Psoas muscle (tissue), 8 donors: ENCODE measurements around the gene ZCCHC10. TPM values are rescaled to one million over a fixed set of nuclear protein-coding genes. Genes with fewer than 3 reads are reported as not detected.
"Not testable (repeated sequence)": the region's sequence is repeated elsewhere in the genome, so short reads cannot be mapped to it uniquely, and the experiment has no call there.

Experiments
- ATAC-seq, 4 donors: fragments of 200-7000 bp; cut with Tn5 transposase; one replicate each; pipeline ENCODE4 v1.9.1; 2020; ENCODE audit warnings: moderate library complexity in 3 of 4, mild to moderate bottlenecking in 2 of 4
- DNase-seq, 2 donors: peaks; one replicate each; pipeline ENCODE4 v3.0.0-alpha.2; 2020
- H3K27ac ChIP-seq: fragments of 200-600 bp; one replicate; pipeline ENCODE4 v1.8.0; 2022
- H3K27me3 ChIP-seq, 3 donors: fragments of 200-600 bp in 1 of 3; one replicate each; pipeline versions ENCODE4 v1.6.1 to v1.8.0; 2013 to 2022; ENCODE audit warnings: low read length in 2 of 3, mild to moderate bottlenecking in 2 of 3, moderate library complexity in 1 of 3; ENCODE audit not compliant: insufficient read depth in 3 of 3
- H3K36me3 ChIP-seq, 2 donors: fragments of 200-600 bp in 1 of 2; one replicate each; pipeline versions ENCODE4 v1.6.1 to v1.8.0; 2013 to 2022; ENCODE audit warnings: low read depth in 1 of 2, mild to moderate bottlenecking in 1 of 2, moderate library complexity in 1 of 2; ENCODE audit not compliant: insufficient read depth in 1 of 2
- H3K4me1 ChIP-seq: fragments of 200-600 bp; one replicate; pipeline ENCODE4 v1.8.0; 2022
- H3K4me3 ChIP-seq: fragments of 200-600 bp; one replicate; pipeline ENCODE4 v1.8.0; 2022; ENCODE audit warnings: mild to moderate bottlenecking
- H3K9me3 ChIP-seq: fragments of 200-600 bp; one replicate; pipeline ENCODE4 v1.8.0; 2022
- WGBS, 3 donors: extraction: QIAGEN DNeasy Blood & Tissue Kit; methylation state at CpG; one replicate each; pipeline versions ENCODE4 v1.1.6 to v1.1.7; 2013; 5-methylcytosine and 5-hydroxymethylcytosine counted together
- intact Hi-C, 2 donors: fragments of 100-400 bp; cut with DNase I; formaldehyde crosslinking; loops; one replicate each; pipeline versions ENCODE4 v1.11.0 to v1.14.2; 2022
- polyA plus RNA-seq, 3 donors: library from polyadenylated mRNA; stranded (reverse); fragments of 200-250 nt; gene quantifications; one replicate each; pipeline ENCODE4 v1.2.3, GENCODE V29; 2013
- total RNA-seq, 4 donors: library from RNA; stranded (reverse); fragmentation: NEBNext Ultra II Directional in 2 of 4; extraction: Animal tissue kit (Norgen Biotek cat#: 25700) in 2 of 4; gene quantifications; one replicate each; pipeline versions ENCODE4 v1.2.1 to v1.2.4, GENCODE V29; 2021 to 2023
- TF ChIP-seq, protein P1 (sequence below): fragments of 200-600 bp; IDR thresholded peaks from one replicate; pipeline ENCODE4 v1.8.0; 2022; ENCODE audit warnings: antibody characterized with exemption
- donor health status: healthy with polysubstance abuse.
- donor health status: DM: no; HTN: no; CAD: no; lungs with moderate emphysema.
- donor health status: Bipolar disorder and iron deficiency.
- donor health status: healthy.
- donor health status: DM: yes; HTN: yes; CAD: no.
- donor health status: DM: no; HTN: no; CAD: no.
- donor health status: DM: no; HTN: no; CAD: no.
- donor health status: DM: yes; HTN: yes; CAD: no.

The ZCCHC10 gene
- total and polyA plus RNA-seq, 7 donors, result 13.6 to 32.5 (median 19.8) TPM

DNA sequence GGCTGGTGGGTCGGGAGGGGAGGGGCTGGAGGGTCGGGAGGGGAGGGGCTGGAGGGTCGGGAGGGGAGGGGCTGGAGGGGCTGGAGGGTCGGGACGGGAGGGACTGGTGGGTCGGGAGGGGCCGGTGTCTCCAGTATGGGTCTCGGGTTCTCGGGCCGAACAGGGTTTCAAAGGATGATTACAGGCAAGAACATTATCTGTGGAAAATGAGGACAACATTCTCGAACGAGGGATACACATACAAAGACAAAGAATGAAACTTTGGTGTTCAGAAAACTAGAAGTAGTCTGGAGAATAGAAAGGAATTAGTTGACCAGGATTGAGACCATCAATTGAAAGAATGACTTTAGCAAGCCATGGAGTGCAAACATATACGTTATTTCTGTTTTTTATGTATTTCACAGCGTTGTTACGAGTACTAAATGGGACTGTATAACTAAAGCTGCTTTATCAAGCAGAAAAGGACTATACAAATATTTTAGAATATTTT, 360 bp upstream of the ZCCHC10 start:
- peaks cover 0 to 16% of the 10 kb centered on the region in 2 donors for H3K36me3 ChIP-seq
- WGBS, 3 donors, result 8 to 10% (median 9%) methylated on average over 12 to 15 of the region's 15 CpGs
- H3K4me3 ChIP-seq, result peak overlapping the region; percentile 80
- peak overlapping the region; percentile 94 for H3K27ac ChIP-seq
- no peak for DNase-seq
- no peaks in the 10 kb centered on the region for H3K27me3 ChIP-seq
- intact Hi-C loops, result loop anchor here (2.0 to 10.0 kb wide), 3 partner anchors 22 to 64 kb away; partner anchors contain the start of gene AFF4 (in 2 of the 2)
- no peak for ATAC-seq
- H3K4me1 ChIP-seq, result peaks cover 16% of the 10 kb centered on the region
- no peaks in the 10 kb centered on the region for H3K9me3 ChIP-seq
- TF ChIP-seq, protein P1, sequence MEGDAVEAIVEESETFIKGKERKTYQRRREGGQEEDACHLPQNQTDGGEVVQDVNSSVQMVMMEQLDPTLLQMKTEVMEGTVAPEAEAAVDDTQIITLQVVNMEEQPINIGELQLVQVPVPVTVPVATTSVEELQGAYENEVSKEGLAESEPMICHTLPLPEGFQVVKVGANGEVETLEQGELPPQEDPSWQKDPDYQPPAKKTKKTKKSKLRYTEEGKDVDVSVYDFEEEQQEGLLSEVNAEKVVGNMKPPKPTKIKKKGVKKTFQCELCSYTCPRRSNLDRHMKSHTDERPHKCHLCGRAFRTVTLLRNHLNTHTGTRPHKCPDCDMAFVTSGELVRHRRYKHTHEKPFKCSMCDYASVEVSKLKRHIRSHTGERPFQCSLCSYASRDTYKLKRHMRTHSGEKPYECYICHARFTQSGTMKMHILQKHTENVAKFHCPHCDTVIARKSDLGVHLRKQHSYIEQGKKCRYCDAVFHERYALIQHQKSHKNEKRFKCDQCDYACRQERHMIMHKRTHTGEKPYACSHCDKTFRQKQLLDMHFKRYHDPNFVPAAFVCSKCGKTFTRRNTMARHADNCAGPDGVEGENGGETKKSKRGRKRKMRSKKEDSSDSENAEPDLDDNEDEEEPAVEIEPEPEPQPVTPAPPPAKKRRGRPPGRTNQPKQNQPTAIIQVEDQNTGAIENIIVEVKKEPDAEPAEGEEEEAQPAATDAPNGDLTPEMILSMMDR, result no peak

DNA sequence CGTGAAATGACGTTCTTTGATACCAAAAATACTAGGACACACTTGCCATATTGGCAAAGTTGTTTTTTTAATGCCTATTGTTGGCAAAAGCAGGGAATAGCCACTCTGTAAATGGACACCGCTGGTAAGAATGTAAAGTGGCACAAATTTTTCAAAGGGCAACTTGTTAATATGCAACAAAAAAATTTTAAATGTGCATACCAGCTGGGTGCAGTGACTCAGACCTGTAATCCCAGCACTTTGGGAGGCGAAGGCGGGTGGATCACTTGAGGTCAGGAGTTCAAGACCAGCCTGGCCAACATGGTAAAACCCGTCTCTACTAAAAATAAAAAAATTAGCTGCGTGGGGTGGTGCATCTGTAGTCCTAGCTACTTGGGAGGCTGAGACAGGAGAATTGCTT, 6.9 kb downstream of the ZCCHC10 start:
- DNase-seq, H3K9me3 ChIP-seq, H3K4me3 ChIP-seq, H3K4me1 ChIP-seq, intact Hi-C loops, H3K27ac ChIP-seq, ATAC-seq, H3K27me3 ChIP-seq: not testable (repeated sequence)
- H3K36me3 ChIP-seq, result peaks cover 0 to 51% of the 10 kb centered on the region in 2 donors
- 87 to 94% (median 92%) methylated on average over 7 of the region's 7 CpGs for WGBS, 3 donors

DNA sequence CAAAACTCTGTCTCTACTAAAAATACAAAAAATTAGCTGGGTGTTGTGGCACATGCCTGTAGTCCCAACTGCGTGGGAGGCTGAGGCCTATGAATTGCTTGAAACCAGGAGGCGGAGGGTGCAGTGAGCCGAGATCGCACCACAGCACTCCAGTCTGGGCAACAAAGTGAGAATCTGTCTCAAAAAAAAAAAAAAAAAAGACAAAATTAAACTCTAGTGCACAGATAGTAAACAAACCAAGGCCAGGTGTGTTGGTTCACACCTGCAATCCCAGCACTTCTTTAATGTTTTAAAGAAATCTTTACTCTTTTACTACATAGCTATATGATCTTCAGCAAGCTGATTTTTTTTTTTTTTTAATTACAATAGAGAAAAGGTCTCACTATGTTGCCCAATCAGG, 8.4 kb downstream of the ZCCHC10 start:
- Histone ChIP-seq H3K4me1 (no peaks in the 10 kb centered on the region), H3K4me3 (no peak overlapping the region), H3K36me3 (peaks cover 0 to 47% of the 10 kb centered on the region in 2 donors), H3K27ac (no peak overlapping the region), H3K9me3 (no peaks in the 10 kb centered on the region), H3K27me3 (no peaks in the 10 kb centered on the region)
- 71 to 85% (median 80%) methylated on average over 4 of the region's 4 CpGs for WGBS, 3 donors
- DNase-seq, result no peak
- TF ChIP-seq, protein P1, result no peak
- intact Hi-C loops, result no loop called here
- no peak for ATAC-seq

DNA sequence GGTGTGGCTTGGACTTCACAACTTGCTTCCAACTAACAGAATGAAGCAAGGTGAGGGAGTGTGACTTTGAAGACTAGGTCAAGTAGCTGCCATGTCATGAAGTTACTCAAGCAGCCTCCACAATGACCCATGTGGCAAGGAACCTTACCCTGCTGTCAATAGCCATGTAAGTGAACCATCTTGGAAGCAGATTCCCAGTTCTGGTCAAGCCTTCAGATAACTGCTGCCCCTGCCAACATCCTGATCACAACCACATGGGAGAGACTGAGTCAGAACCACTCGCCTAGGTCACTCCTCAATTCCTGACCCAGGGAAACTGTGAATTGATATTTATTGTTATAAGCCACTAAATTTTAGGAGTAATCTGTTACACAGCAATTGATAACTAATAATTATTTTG, 10.9 kb downstream of the ZCCHC10 start:
- no peaks in the 10 kb centered on the region for H3K9me3 ChIP-seq
- intact Hi-C loops, result no loop called here
- 88 to 97% (median 90%) methylated on average over 1 of the region's 1 CpG for WGBS, 3 donors
- DNase-seq (no peak), ATAC-seq (no peak)
- H3K4me1 ChIP-seq, result no peaks in the 10 kb centered on the region
- no peak overlapping the region for H3K27ac ChIP-seq
- H3K4me3 ChIP-seq, result no peak overlapping the region
- TF ChIP-seq, protein P1, result no peak
- H3K27me3 ChIP-seq, result no peaks in the 10 kb centered on the region
- peaks cover 0 to 36% of the 10 kb centered on the region in 2 donors for H3K36me3 ChIP-seq

DNA sequence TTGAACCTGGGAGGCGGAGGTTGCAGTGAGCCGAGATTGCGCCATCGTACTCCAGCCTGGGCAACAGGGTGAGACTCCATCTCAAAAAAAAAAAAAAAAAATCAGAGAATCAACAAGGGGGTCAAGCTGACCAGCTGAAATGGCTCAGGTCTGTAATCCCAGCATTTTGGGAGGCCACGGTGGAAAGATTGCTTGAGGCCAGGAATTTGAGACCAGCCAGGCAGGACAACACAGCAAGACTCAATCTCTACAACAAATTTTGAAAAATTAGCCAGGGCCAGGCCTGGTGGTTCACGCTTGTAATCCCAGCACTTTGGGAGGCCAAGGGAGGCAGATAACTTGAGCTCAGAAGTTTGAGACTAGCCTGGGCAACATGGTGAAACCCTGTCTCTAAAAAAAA, 17.9 kb downstream of the ZCCHC10 start:
- ATAC-seq, H3K4me3 ChIP-seq, H3K9me3 ChIP-seq, DNase-seq, H3K27me3 ChIP-seq, H3K4me1 ChIP-seq, H3K27ac ChIP-seq, intact Hi-C loops: not testable (repeated sequence)
- WGBS, 3 donors, result 81 to 98% (median 82%) methylated on average over 5 to 6 of the region's 6 CpGs
- peaks cover 4 to 44% of the 10 kb centered on the region in 2 donors for H3K36me3 ChIP-seq

DNA sequence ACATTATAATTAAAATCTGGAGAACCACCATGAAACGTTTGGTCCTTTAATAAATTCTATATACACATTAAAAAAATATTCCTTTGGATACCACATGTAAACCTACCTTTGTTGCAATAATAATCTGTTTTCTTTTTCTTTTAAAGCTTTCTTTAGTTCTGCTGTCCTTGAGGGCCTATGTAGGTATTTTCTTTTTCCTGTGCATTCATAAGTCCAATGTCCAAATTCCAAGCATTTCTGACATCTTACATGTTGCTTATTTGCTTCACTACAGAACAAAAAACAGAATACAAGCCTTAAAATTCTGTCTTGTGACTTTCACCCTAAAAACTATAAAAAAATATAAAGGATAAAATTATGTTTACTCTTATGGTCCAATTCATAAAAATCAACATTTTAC, 19.7 kb downstream of the ZCCHC10 start:
- Histone ChIP-seq H3K4me3 (no peak overlapping the region), H3K27ac (no peak overlapping the region), H3K4me1 (no peaks in the 10 kb centered on the region), H3K9me3 (no peaks in the 10 kb centered on the region), H3K27me3 (no peaks in the 10 kb centered on the region), H3K36me3 (peaks cover 4 to 61% of the 10 kb centered on the region in 2 donors)
- TF ChIP-seq, protein P1, result no peak
- 67 to 81% (median 80%) methylated on average over 1 of the region's 1 CpG for WGBS, 3 donors
- ATAC-seq, result no peak
- DNase-seq, result no peak
- intact Hi-C loops, result no loop called here
